Skeletal muscle satellite cell (primary cell): Measurements from ENCODE around the gene CLIC5.

ENCODE experiments used
- H3K27me3 ChIP-seq: 2 replicates; pipeline ENCODE4 v1.7.0; 2013; ENCODE audit warnings: low read length; ENCODE audit not compliant: control insufficient read depth, insufficient read depth
- H3K36me3 ChIP-seq: 2 replicates; pipeline ENCODE4 v1.7.0; 2013; ENCODE audit warnings: mild to moderate bottlenecking, control low read depth, low read length; ENCODE audit not compliant: insufficient read depth
- H3K4me1 ChIP-seq: 2 replicates; pipeline ENCODE4 v1.7.0; 2013; ENCODE audit warnings: low read length; ENCODE audit not compliant: control insufficient read depth, insufficient read depth
- H3K4me2 ChIP-seq: 2 replicates; pipeline ENCODE4 v1.7.0; 2013; ENCODE audit warnings: mild to moderate bottlenecking, low read length
- H3K4me3 ChIP-seq: 2 replicates; pipeline ENCODE4 v1.7.0; 2013; ENCODE audit warnings: low read length
- H3K9ac ChIP-seq: 2 replicates; pipeline ENCODE4 v1.7.0; 2013; ENCODE audit warnings: mild to moderate bottlenecking, low read depth, low read length, moderate library complexity
- H3K9me3 ChIP-seq: replicated peaks from 2 replicates; pipeline ENCODE4 v1.7.0; 2013; ENCODE audit warnings: mild to moderate bottlenecking, control low read depth, low read length

The CLIC5 gene

GRCh38 chr6:45971287-45971686 is 44.4 kb downstream of the CLIC5 start:
- Histone ChIP-seq H3K9ac (no peak overlapping the region), H3K9me3 (no peaks in the 10 kb centered on the region), H3K36me3 (no peaks in the 10 kb centered on the region), H3K4me2 (no peak overlapping the region), H3K4me1 (peaks cover 8% of the 10 kb centered on the region), H3K4me3 (no peak overlapping the region), H3K27me3 (no peaks in the 10 kb centered on the region)

GRCh38 chr6:45970326-45970725 is 45.3 kb downstream of the CLIC5 start:
- Histone ChIP-seq H3K27me3 (no peaks in the 10 kb centered on the region), H3K4me1 (peaks cover 17% of the 10 kb centered on the region), H3K4me2 (no peak overlapping the region), H3K4me3 (no peak overlapping the region), H3K9ac (no peak overlapping the region), H3K36me3 (no peaks in the 10 kb centered on the region), H3K9me3 (no peaks in the 10 kb centered on the region)

DNA sequence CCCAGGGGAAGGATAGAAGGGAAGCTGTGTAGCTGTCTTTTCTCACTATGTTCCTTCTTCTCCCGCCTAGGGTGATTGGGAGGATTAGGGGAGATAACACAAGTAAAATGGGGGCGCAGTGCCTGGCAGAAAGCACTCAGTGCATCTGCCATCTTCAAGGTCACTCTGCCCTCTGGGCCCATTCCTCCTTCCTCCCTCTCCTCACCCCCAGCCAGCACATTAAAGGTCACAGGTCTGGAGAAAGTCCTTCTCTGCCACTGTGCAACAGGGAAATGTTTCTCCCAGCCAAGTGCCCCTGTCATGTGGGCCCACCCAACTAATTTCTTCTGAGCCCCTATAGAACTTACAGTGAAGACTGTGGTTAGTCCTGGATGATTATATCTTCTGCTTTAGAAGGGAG is 45.8 kb downstream of the CLIC5 start:
- no peak overlapping the region for H3K4me3 ChIP-seq
- H3K27me3 ChIP-seq, result no peaks in the 10 kb centered on the region
- peaks cover 22% of the 10 kb centered on the region for H3K4me1 ChIP-seq
- no peak overlapping the region for H3K4me2 ChIP-seq
- no peaks in the 10 kb centered on the region for H3K36me3 ChIP-seq
- H3K9ac ChIP-seq, result no peak overlapping the region
- no peaks in the 10 kb centered on the region for H3K9me3 ChIP-seq

DNA sequence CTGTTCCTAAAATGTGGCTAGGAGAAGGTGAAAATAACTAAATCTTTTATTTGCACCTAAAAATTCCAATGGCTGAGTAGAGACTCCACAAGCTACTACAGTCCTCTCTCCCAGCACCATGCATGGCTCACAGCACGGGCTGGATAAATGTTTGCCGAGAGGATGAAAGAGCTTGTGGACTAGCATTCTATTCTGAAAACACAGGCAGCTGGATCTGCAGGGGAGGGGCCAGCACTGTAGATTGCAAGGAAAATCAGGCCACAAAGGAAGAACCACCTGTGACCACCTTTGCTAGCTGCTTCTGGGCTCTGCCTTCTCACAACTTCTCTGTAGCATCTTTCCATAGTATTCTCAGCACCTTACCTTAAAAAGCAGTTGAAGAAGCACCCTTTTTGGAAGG is 46.6 kb downstream of the CLIC5 start:
- H3K4me1 ChIP-seq, result peaks cover 24% of the 10 kb centered on the region
- no peak overlapping the region for H3K4me2 ChIP-seq

DNA sequence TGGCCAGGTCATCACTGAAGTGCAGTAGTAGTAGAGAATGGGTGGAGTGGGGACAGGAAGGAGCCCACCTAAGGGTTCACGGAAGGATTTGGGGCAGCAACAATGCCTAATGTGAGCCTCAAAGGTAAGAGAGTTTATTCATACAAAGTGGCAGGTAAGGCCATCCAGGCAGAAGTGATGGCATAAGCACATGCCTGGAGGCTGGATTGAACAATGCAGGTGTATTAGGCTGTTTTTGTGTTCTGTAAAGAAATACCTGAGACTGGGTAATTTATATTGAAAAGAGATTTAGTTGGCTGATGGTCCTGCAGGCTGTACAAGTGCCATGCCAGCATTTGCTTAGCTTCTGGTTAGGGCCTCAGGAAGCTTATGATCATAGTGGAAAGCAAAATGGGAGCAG is 48.3 kb downstream of the CLIC5 start:
- Histone ChIP-seq H3K4me3 (no peak overlapping the region), H3K4me2 (no peak overlapping the region), H3K9me3 (no peaks in the 10 kb centered on the region), H3K27me3 (no peaks in the 10 kb centered on the region), H3K36me3 (no peaks in the 10 kb centered on the region), H3K9ac (no peak overlapping the region), H3K4me1 (peaks cover 24% of the 10 kb centered on the region)

More for the DNA sequence above, 46.6 kb downstream of the CLIC5 start:
- H3K36me3 ChIP-seq, result no peaks in the 10 kb centered on the region
- H3K9ac ChIP-seq, result no peak overlapping the region
- no peak overlapping the region for H3K4me3 ChIP-seq
- no peaks in the 10 kb centered on the region for H3K27me3 ChIP-seq
- H3K9me3 ChIP-seq, result no peaks in the 10 kb centered on the region

DNA sequence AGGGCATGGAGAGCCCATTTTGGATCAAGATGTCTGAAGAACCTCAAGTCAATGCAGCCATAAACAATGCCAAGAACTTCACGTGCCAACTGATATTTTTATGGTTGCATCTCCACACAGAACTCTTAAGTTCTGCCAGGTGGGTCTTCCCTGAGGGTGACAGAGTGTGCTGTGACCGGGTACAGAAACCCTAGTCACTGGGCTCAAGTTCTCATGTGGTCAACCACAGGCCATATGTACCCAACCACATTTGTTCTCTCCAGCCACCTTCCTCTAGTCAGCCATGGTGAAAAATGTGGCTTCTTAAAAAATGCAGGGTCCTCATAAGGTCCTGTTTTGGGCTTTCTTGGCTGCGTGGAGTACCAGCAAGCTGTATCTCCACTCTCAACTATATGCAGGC is 48.9 kb downstream of the CLIC5 start:
- Histone ChIP-seq H3K27me3 (no peaks in the 10 kb centered on the region), H3K9ac (no peak overlapping the region), H3K9me3 (no peaks in the 10 kb centered on the region), H3K36me3 (no peaks in the 10 kb centered on the region), H3K4me1 (peaks cover 24% of the 10 kb centered on the region), H3K4me2 (no peak overlapping the region), H3K4me3 (no peak overlapping the region)

DNA sequence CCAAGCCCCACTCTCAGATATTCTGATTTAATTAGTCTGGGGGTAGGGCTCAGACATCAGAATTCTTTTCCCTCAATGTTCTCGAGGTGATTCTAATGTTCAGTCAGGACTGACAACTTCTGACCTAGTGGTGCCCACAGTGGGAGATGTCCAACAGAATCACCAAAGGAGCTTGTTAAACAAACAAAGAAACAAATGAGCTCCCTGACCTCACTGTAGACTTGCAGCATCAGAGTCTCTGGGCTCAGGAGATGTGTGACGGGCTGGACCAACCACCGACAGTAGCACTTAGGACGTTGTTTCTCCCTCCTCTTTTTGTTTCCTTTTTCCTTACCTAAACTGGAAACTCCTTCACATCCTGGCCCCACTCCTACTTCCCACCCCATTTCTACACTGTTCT is 49.3 kb downstream of the CLIC5 start:
- H3K9ac ChIP-seq, result no peak overlapping the region
- peak overlapping the region; percentile 21 for H3K4me2 ChIP-seq
- H3K4me1 ChIP-seq, result peaks cover 24% of the 10 kb centered on the region
- H3K4me3 ChIP-seq, result no peak overlapping the region
- H3K9me3 ChIP-seq, result no peaks in the 10 kb centered on the region
- H3K36me3 ChIP-seq, result no peaks in the 10 kb centered on the region
- H3K27me3 ChIP-seq, result no peaks in the 10 kb centered on the region

- no peaks in the 10 kb centered on the region for H3K36me3 ChIP-seq
- H3K27me3 ChIP-seq, result no peaks in the 10 kb centered on the region
- peaks cover 24% of the 10 kb centered on the region for H3K4me1 ChIP-seq
- H3K4me2 ChIP-seq, result peak overlapping the region; percentile 21
- H3K4me3 ChIP-seq, result no peak overlapping the region
- no peak overlapping the region for H3K9ac ChIP-seq
- no peaks in the 10 kb centered on the region for H3K9me3 ChIP-seq
Measured at GRCh38 chr6:45965792-45966191, 49.9 kb downstream of the CLIC5 start.

- Histone ChIP-seq H3K9ac (no peak overlapping the region), H3K4me3 (no peak overlapping the region), H3K4me2 (no peak overlapping the region), H3K4me1 (peaks cover 24% of the 10 kb centered on the region), H3K9me3 (no peaks in the 10 kb centered on the region), H3K36me3 (no peaks in the 10 kb centered on the region), H3K27me3 (no peaks in the 10 kb centered on the region)
Measured at GRCh38 chr6:45965007-45965406, 50.7 kb downstream of the CLIC5 start.

DNA sequence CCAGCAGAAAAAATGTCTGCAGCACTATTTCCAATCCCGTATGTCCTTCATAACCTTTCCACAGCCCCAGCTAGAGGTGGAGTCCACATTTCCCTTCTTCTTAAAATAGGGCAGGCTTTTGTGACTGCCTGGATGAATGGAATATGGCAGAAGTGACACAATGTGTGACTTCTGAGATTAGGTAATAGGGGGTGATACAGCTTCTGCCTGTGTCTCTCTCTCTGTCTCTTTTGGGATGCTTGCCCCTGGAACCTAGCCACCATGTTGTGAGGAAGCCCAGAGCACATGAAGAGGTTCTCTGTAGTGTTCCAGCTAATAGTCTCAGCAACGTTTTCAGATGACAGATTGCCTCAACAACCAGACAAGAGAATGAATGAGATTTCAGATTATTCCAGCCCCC is 51.4 kb downstream of the CLIC5 start:
- no peaks in the 10 kb centered on the region for H3K9me3 ChIP-seq
- no peak overlapping the region for H3K4me2 ChIP-seq
- no peak overlapping the region for H3K9ac ChIP-seq

DNA sequence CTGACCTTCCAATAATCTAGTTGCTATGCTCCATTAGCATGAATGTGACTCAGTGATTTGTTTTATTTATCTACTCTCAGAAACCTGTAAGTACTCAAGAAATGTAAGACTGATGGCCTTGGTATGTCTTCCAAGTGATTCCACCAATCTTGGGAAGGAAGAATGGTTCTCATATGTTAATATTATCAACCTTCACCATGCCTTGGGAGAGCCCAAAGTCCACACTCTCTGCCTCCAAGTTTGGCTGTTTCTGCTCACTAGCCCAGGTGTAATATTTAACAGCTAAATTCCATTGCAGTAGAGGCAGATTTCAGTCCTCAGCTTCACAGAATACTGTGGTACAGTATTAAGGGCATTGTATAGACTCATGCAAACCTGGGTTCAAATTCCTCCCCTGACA is 51.8 kb downstream of the CLIC5 start:
- H3K4me1 ChIP-seq, result peaks cover 28% of the 10 kb centered on the region
- H3K4me2 ChIP-seq, result no peak overlapping the region
- no peaks in the 10 kb centered on the region for H3K27me3 ChIP-seq
- no peak overlapping the region for H3K4me3 ChIP-seq
- H3K36me3 ChIP-seq, result no peaks in the 10 kb centered on the region
- H3K9ac ChIP-seq, result no peak overlapping the region
- H3K9me3 ChIP-seq, result no peaks in the 10 kb centered on the region

More for the DNA sequence above, 51.4 kb downstream of the CLIC5 start:
- H3K4me1 ChIP-seq, result peaks cover 27% of the 10 kb centered on the region
- H3K27me3 ChIP-seq, result no peaks in the 10 kb centered on the region
- no peak overlapping the region for H3K4me3 ChIP-seq
- no peaks in the 10 kb centered on the region for H3K36me3 ChIP-seq

- no peaks in the 10 kb centered on the region for H3K9me3 ChIP-seq
- no peaks in the 10 kb centered on the region for H3K27me3 ChIP-seq
- no peak overlapping the region for H3K4me2 ChIP-seq
- peaks cover 19% of the 10 kb centered on the region for H3K4me1 ChIP-seq
- H3K4me3 ChIP-seq, result no peak overlapping the region
- no peak overlapping the region for H3K9ac ChIP-seq
- H3K36me3 ChIP-seq, result no peaks in the 10 kb centered on the region
Measured at GRCh38 chr6:45961125-45961524, 54.5 kb downstream of the CLIC5 start.
